K562 (cell line): ENCODE data around the gene PRR7. TPM values are rescaled to one million over a fixed set of nuclear protein-coding genes. Genes with fewer than 3 reads are reported as not detected.

Experiments
- BHLHE40 ChIP-seq: IDR thresholded peaks from 2 replicates; pipeline ENCODE4 v1.6.1; 2011; ENCODE audit warnings: low read length, improper control_type of control experiment
- MEF2D ChIP-seq: conservative IDR thresholded peaks from 2 replicates; pipeline ENCODE4 v1.6.1; 2016; ENCODE audit warnings: low read depth, missing genetic modification characterization, missing compliant biosample characterization
- NFIC ChIP-seq: fragments of 450-650 bp; IDR thresholded peaks from 2 replicates; pipeline ENCODE4 v1.6.1; 2017; ENCODE audit warnings: mild to moderate bottlenecking, inconsistent platforms
- THAP12 ChIP-seq: fragments of 250-450 bp; sonication (Bioruptor Pico); IDR thresholded peaks from 2 replicates; pipeline ENCODE4 v1.9.0; 2021; ENCODE audit warnings: mild to moderate bottlenecking, inconsistent platforms
- ZC3H8 ChIP-seq: fragments of 450-650 bp; IDR thresholded peaks from 2 replicates; pipeline ENCODE4 v1.6.1; 2017
- ZKSCAN1 ChIP-seq: fragments of 150-350 bp; IDR thresholded peaks from 2 replicates; pipeline ENCODE4 v1.6.1; 2016; ENCODE audit warnings: low read depth, low read length
- ZNF518B ChIP-seq: fragments of 250-450 bp; sonication (Bioruptor Pico); IDR thresholded peaks from 2 replicates; pipeline ENCODE4 v1.5.0; 2021; ENCODE audit warnings: mild to moderate bottlenecking, moderate library complexity
- polyA plus RNA-seq, 8 experiments: library from polyadenylated mRNA; depleted of rRNA in 4 of 8; stranded (reverse) in 5 of 8; unstranded in 3 of 8; fragments of >200 nt; fragmentation: Nextera tagmentation in 2 of 8; fragmentation: Illumina TruSeq in 1 of 8; extraction: Ambion mirVana in 2 of 8; extraction: Trizol in 1 of 8; gene quantifications; 2 replicates each; pipeline versions ENCODE4 v1.2.1 to v1.2.3, GENCODE V29; 2011 to 2014; ENCODE audit warnings: inconsistent platforms in 1 of 8, missing spikeins in 1 of 8
- total RNA-seq, 7 experiments: library from RNA; depleted of rRNA in 6 of 7; stranded (reverse); fragments of >200 nt in 6 of 7; fragmentation: Illumina TruSeq in 2 of 7; extraction: Trizol in 2 of 7; gene quantifications; 2 replicates each; pipeline versions ENCODE4 v1.2.1 to v1.2.3, GENCODE V29; 2011 to 2021; ENCODE audit warnings: low replicate concordance in 1 of 7
- TF ChIP-seq, protein P1 (sequence below): fragments of 450-650 bp; IDR thresholded peaks from 2 replicates; pipeline ENCODE4 v1.6.1; 2016; ENCODE audit warnings: low read depth
- TF ChIP-seq, protein P2 (sequence below): fragments of 450-650 bp; IDR thresholded peaks from 2 replicates; pipeline ENCODE4 v1.6.1; 2017; ENCODE audit warnings: antibody characterized with exemption

Gene PRR7
- total and polyA plus RNA-seq, 9 of the 15 experiments (the other 6 are each of a cell fraction or from before 2014, with no cell fraction given) = 0.80 to 11.3 (median 10.4) TPM; not detected in 4

- TF ChIP-seq, protein P1, sequence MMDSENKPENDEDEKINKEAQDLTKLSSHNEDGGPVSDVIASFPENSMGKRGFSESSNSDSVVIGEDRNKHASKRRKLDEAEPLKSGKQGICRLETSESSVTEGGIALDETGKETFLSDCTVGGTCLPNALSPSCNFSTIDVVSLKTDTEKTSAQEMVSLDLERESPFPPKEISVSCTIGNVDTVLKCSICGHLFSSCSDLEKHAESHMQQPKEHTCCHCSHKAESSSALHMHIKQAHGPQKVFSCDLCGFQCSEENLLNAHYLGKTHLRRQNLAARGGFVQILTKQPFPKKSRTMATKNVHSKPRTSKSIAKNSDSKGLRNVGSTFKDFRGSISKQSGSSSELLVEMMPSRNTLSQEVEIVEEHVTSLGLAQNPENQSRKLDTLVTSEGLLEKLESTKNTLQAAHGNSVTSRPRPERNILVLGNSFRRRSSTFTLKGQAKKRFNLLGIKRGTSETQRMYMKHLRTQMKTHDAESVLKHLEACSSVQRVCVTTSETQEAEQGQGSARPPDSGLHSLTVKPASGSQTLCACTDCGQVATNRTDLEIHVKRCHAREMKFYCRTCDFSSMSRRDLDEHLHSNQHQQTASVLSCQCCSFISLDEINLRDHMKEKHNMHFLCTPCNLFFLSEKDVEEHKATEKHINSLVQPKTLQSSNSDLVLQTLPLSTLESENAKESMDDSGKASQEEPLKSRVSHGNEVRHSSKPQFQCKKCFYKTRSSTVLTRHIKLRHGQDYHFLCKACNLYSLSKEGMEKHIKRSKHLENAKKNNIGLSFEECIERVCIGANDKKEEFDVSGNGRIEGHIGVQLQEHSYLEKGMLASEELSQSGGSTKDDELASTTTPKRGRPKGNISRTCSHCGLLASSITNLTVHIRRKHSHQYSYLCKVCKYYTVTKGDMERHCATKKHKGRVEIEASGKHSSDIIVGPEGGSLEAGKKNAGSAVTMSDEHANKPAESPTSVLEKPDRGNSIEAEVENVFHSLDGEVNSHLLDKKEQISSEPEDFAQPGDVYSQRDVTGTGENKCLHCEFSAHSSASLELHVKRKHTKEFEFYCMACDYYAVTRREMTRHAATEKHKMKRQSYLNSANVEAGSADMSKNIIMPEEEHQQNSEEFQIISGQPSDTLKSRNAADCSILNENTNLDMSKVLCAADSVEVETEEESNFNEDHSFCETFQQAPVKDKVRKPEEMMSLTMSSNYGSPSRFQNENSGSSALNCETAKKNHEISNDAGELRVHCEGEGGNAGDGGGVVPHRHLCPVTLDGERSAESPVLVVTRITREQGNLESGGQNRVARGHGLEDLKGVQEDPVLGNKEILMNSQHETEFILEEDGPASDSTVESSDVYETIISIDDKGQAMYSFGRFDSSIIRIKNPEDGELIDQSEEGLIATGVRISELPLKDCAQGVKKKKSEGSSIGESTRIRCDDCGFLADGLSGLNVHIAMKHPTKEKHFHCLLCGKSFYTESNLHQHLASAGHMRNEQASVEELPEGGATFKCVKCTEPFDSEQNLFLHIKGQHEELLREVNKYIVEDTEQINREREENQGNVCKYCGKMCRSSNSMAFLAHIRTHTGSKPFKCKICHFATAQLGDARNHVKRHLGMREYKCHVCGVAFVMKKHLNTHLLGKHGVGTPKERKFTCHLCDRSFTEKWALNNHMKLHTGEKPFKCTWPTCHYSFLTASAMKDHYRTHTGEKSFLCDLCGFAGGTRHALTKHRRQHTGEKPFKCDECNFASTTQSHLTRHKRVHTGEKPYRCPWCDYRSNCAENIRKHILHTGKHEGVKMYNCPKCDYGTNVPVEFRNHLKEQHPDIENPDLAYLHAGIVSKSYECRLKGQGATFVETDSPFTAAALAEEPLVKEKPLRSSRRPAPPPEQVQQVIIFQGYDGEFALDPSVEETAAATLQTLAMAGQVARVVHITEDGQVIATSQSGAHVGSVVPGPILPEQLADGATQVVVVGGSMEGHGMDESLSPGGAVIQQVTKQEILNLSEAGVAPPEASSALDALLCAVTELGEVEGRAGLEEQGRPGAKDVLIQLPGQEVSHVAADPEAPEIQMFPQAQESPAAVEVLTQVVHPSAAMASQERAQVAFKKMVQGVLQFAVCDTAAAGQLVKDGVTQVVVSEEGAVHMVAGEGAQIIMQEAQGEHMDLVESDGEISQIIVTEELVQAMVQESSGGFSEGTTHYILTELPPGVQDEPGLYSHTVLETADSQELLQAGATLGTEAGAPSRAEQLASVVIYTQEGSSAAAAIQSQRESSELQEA = no peak
- TF ChIP-seq ZNF518B (CRISPR knock-in tag) (no peak), MEF2D (tag) (no peak), ZC3H8 (no peak), ZKSCAN1 (no peak), THAP12 (CRISPR knock-in tag) (no peak), BHLHE40 (peak; percentile 42; the same call in 1 of the 2 replicates), NFIC (peak; percentile 82)
- TF ChIP-seq, protein P2, sequence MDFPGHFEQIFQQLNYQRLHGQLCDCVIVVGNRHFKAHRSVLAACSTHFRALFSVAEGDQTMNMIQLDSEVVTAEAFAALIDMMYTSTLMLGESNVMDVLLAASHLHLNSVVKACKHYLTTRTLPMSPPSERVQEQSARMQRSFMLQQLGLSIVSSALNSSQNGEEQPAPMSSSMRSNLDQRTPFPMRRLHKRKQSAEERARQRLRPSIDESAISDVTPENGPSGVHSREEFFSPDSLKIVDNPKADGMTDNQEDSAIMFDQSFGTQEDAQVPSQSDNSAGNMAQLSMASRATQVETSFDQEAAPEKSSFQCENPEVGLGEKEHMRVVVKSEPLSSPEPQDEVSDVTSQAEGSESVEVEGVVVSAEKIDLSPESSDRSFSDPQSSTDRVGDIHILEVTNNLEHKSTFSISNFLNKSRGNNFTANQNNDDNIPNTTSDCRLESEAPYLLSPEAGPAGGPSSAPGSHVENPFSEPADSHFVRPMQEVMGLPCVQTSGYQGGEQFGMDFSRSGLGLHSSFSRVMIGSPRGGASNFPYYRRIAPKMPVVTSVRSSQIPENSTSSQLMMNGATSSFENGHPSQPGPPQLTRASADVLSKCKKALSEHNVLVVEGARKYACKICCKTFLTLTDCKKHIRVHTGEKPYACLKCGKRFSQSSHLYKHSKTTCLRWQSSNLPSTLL = no peak
These were observed 49.6 kb downstream of the PRR7 start (continued) for GRCh38 chr5:177496070-177496726.
